ENCODE data around the gene SFXN1. TPM values are rescaled to one million over a fixed set of nuclear protein-coding genes. Genes with fewer than 3 reads are reported as not detected.

Gene SFXN1
- total and polyA plus RNA-seq, 8 donors: 4.3 to 18.1 (median 10.5) TPM

- ATAC-seq (peak in 1 of 4 donors; percentile 30), FAIRE-seq (no peak), DNase-seq (no peak)
- WGBS, 2 donors: 38 to 47% methylated on average over 7 of the region's 7 CpGs
- no peaks in the 10 kb centered on the region for H3K4me1 ChIP-seq
- H3K27ac ChIP-seq: no peak overlapping the region
- H3K9me3 ChIP-seq: no peaks in the 10 kb centered on the region
- H3K27me3 ChIP-seq: peaks cover 0 to 10% (median 0%) of the 10 kb centered on the region in 4 donors
- intact Hi-C loops (cut with DNase I): no loop called here
- peak in 2 of 4 donors; percentile 10 to 14 for TF ChIP-seq CTCF (IDR thresholded peaks at IDR 0.05)
- no peaks in the 10 kb centered on the region for H3K36me3 ChIP-seq
- no peak overlapping the region for H3K4me3 ChIP-seq
These were observed 18.2 kb upstream of the SFXN1 start for GRCh38 chr5:175460126-175460525.

GRCh38 chr5:175460552-175460951 lies 17.8 kb upstream of the SFXN1 start:
- Histone ChIP-seq H3K27ac (no peak overlapping the region), H3K4me3 (no peak overlapping the region), H3K27me3 (peaks cover 0 to 10% (median 0%) of the 10 kb centered on the region in 4 donors), H3K36me3 (no peaks in the 10 kb centered on the region), H3K4me1 (no peaks in the 10 kb centered on the region), H3K9me3 (no peaks in the 10 kb centered on the region)
- intact Hi-C loops (cut with DNase I): no loop called here
- FAIRE-seq (no peak), DNase-seq (no peak), ATAC-seq (no peak)
- TF ChIP-seq CTCF (IDR thresholded peaks at IDR 0.05): no peak
- WGBS, 2 donors: 59 to 76% methylated on average over 2 of the region's 2 CpGs

DNA sequence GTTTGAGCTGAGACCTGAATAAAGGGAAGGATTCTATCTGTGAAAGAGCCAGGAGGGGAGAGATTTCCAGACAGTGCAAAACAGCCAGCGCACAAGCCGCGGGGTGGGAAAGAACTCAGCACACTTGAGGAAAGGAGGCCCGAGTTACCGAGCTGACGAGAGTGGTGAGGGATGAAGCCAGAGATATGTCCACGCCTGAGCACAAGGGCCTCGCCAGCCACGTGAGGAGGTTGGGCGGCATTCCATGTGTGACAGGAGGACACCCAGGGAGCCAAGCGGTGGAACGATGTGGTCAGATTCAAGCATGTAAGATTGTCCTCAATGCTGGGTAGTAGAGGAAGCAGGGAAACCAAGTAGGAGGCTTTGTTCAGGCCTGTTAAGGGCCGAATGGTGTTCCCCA lies 17.0 kb upstream of the SFXN1 start:
- ATAC-seq (no peak), DNase-seq (no peak), FAIRE-seq (no peak)
- WGBS, 2 donors: 84 to 86% methylated on average over 13 of the region's 13 CpGs
- Histone ChIP-seq H3K9me3 (no peaks in the 10 kb centered on the region), H3K4me1 (no peaks in the 10 kb centered on the region), H3K4me3 (no peak overlapping the region), H3K27ac (no peak overlapping the region), H3K27me3 (peaks cover 0 to 6% (median 0%) of the 10 kb centered on the region in 4 donors), H3K36me3 (no peaks in the 10 kb centered on the region)
- no peak for TF ChIP-seq CTCF (IDR thresholded peaks at IDR 0.05)
- intact Hi-C loops (cut with DNase I): no loop called here

DNA sequence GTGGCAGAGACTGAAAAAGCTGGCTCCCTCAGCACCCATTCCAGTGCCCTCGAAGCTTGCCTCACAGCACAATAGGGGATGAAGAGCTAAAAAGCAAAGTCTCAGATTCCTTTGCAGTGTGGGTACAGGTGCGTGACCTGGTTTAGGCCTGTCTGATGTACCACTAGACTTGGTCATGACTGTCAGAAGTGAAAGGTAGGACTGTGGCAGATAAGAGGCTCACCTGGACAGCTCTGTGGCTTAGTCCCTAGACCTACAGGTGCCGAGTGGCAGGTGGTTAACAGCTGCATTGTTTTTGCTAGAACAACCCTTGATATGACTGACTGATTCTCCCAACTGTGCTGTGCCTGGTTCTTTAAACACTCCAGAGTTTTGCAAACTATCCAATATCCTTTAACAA lies 14.7 kb upstream of the SFXN1 start:
- DNase-seq (no peak), ATAC-seq (no peak)

More for the DNA sequence above, 14.7 kb upstream of the SFXN1 start:
- no peaks in the 10 kb centered on the region for H3K9me3 ChIP-seq
- no peak for TF ChIP-seq CTCF (IDR thresholded peaks at IDR 0.05)
- no peak overlapping the region for H3K4me3 ChIP-seq
- WGBS, 2 donors: 66 to 70% methylated on average over 3 of the region's 3 CpGs
- intact Hi-C loops (cut with DNase I): no loop called here
- H3K4me1 ChIP-seq: no peaks in the 10 kb centered on the region
- no peaks in the 10 kb centered on the region for H3K36me3 ChIP-seq
- no peak for FAIRE-seq
- H3K27ac ChIP-seq: no peak overlapping the region
- peaks cover 0 to 5% (median 0%) of the 10 kb centered on the region in 4 donors for H3K27me3 ChIP-seq
